GM12892 (cell line): Measurements from ENCODE around the gene PACS2.

Source experiments
- POLR2A ChIP-seq: IDR thresholded peaks from 2 replicates; pipeline ENCODE4 v1.6.1; 2011; ENCODE audit warnings: low read depth, low read length, control low read depth
- POLR2AphosphoS5 ChIP-seq: IDR thresholded peaks from 2 replicates; pipeline ENCODE4 v1.6.1; 2011; ENCODE audit warnings: low read depth, low read length, control low read depth

DNA sequence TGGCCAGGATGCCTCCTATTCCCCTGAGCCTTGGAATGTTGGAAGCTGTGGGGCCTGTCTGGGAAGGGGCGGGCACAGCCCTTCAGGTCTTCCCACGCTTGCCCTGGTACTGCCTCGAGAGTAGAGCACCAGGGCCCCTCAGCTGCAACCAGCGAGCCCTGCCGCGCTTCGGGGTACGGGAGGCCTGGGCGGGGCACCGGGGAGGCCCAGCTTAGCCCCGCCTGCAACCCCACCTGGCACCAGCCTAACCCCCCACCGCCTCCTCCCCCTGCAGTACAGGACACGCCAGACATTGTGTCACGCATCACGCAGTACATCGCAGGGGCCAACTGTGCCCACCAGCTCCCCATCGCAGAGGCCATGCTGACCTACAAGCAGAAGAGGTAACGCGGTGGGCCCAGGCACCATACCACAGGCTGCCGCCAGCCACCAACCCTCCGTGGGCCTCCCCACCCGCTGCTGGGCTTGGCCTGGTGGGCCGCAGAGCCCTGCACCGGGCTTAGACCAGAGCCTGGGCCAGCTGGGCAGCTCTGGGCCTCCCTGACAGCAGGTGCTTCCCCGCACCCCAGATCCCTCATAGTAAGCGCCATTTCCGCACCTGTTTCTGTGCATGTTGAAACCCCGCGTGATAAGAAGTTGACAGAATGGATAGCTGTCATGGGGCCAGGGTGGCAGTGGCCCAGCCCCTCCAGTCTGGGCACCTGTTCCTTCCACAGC lies 70.2 kb downstream of the PACS2 start:
- TF ChIP-seq POLR2AphosphoS5 = no peak
- TF ChIP-seq POLR2A = no peak
